Dendritic cell treated with granulocyte-macrophage colony-stimulating factor and Interleukin-4, amounts not matched to agents 40 ng/mL and 50 ng/mL, for 4 days (primary cell): Measurements from ENCODE around the gene PSMA6.
"Not testable (repeated sequence)": the region's sequence is repeated elsewhere in the genome, so short reads cannot be mapped to it uniquely, and the experiment has no call there.

ENCODE experiments used
- H3K27ac Mint-ChIP-seq: one replicate; pipeline ENCODE4 v1.8.0; 2022; ENCODE audit warnings: mild to moderate bottlenecking, mixed read lengths
- H3K27me3 Mint-ChIP-seq: one replicate; pipeline ENCODE4 v1.8.0; 2022; ENCODE audit warnings: mild to moderate bottlenecking, mixed read lengths
- H3K36me3 Mint-ChIP-seq: one replicate; pipeline ENCODE4 v1.8.0; 2022; ENCODE audit warnings: low read depth, mixed read lengths
- H3K4me1 Mint-ChIP-seq: one replicate; pipeline ENCODE4 v1.8.0; 2022; ENCODE audit warnings: low read depth, mixed read lengths
- H3K4me3 Mint-ChIP-seq: one replicate; pipeline ENCODE4 v1.8.0; 2022; ENCODE audit warnings: mild to moderate bottlenecking, moderate library complexity, mixed read lengths
- H3K9me3 Mint-ChIP-seq: one replicate; pipeline ENCODE4 v1.8.0; 2022; ENCODE audit warnings: mixed read lengths
- intact Hi-C: fragments of 100-400 bp; cut with micrococcal nuclease; formaldehyde crosslinking; loops from one replicate; pipeline ENCODE4 v1.15.0; 2022

PSMA6 gene

GRCh38 chr14:35289623-35290022 is 2.6 kb upstream of the PSMA6 start:
- peaks cover 57% of the 10 kb centered on the region for H3K4me1 Mint-ChIP-seq
- no peaks in the 10 kb centered on the region for H3K27me3 Mint-ChIP-seq
- peaks cover 16% of the 10 kb centered on the region for H3K36me3 Mint-ChIP-seq
- H3K27ac Mint-ChIP-seq = no peak overlapping the region
- H3K9me3 Mint-ChIP-seq = no peaks in the 10 kb centered on the region
- no peak overlapping the region for H3K4me3 Mint-ChIP-seq
- intact Hi-C loops = loop anchor here (5.0 to 10.0 kb wide), 4 partner anchors 37 to 417 kb away; no protein-coding TSS in a partner anchor

- intact Hi-C loops = loop anchor here (2.0 to 10.0 kb wide), 3 partner anchors 52 to 170 kb away; partner anchors contain the start of gene PRORP
- Mint-ChIP-seq H3K4me3 (peak overlapping the region; percentile 98), H3K27me3 (no peaks in the 10 kb centered on the region), H3K9me3 (no peaks in the 10 kb centered on the region), H3K36me3 (peaks cover 24% of the 10 kb centered on the region), H3K27ac (peak overlapping the region; percentile 92), H3K4me1 (peaks cover 50% of the 10 kb centered on the region)
Observed at GRCh38 chr14:35292770-35293561, 784 bp downstream of the PSMA6 start.

- Mint-ChIP-seq H3K36me3 (peaks cover 24% of the 10 kb centered on the region), H3K4me3 (no peak overlapping the region), H3K27ac (peak overlapping the region; percentile 41), H3K4me1 (peaks cover 57% of the 10 kb centered on the region), H3K9me3 (no peaks in the 10 kb centered on the region), H3K27me3 (no peaks in the 10 kb centered on the region)
- intact Hi-C loops = loop anchor here (2.0 to 10.0 kb wide), 2 partner anchors 49 to 109 kb away; partner anchors contain the start of gene NFKBIA
Observed at GRCh38 chr14:35295845-35296161, 3.6 kb downstream of the PSMA6 start.

GRCh38 chr14:35296545-35296944 is 4.4 kb downstream of the PSMA6 start:
- Mint-ChIP-seq H3K4me1 (peaks cover 57% of the 10 kb centered on the region), H3K9me3 (no peaks in the 10 kb centered on the region), H3K27ac (peak overlapping the region; percentile 82), H3K36me3 (peaks cover 24% of the 10 kb centered on the region), H3K4me3 (no peak overlapping the region), H3K27me3 (no peaks in the 10 kb centered on the region)
- intact Hi-C loops = loop anchor here (2.0 to 10.0 kb wide), 2 partner anchors 48 to 108 kb away; partner anchors contain the start of gene NFKBIA

GRCh38 chr14:35297706-35298105 is 5.5 kb downstream of the PSMA6 start:
- Mint-ChIP-seq H3K27me3 (no peaks in the 10 kb centered on the region), H3K9me3 (no peaks in the 10 kb centered on the region), H3K4me3 (no peak overlapping the region), H3K27ac (peak overlapping the region; percentile 82), H3K4me1 (peaks cover 65% of the 10 kb centered on the region), H3K36me3 (peaks cover 26% of the 10 kb centered on the region)
- intact Hi-C loops = loop anchor here (2.0 to 10.0 kb wide), 2 partner anchors 47 to 107 kb away; partner anchors contain the start of gene NFKBIA

- Mint-ChIP-seq H3K27ac (peak overlapping the region; percentile 82), H3K27me3 (no peaks in the 10 kb centered on the region), H3K9me3 (no peaks in the 10 kb centered on the region), H3K4me1 (peaks cover 71% of the 10 kb centered on the region), H3K4me3 (no peak overlapping the region), H3K36me3 (peaks cover 29% of the 10 kb centered on the region)
- intact Hi-C loops = loop anchor here (10.0 kb wide), 1 partner anchor 46 kb away; no protein-coding TSS in a partner anchor
Observed at GRCh38 chr14:35298351-35298750, 6.2 kb downstream of the PSMA6 start.

GRCh38 chr14:35299708-35300107 is 7.5 kb downstream of the PSMA6 start:
- no peak overlapping the region for H3K4me3 Mint-ChIP-seq
- peak overlapping the region; percentile 45 for H3K27ac Mint-ChIP-seq
- intact Hi-C loops = loop anchor here (5.0 to 10.0 kb wide), 2 partner anchors 32 to 45 kb away; no protein-coding TSS in a partner anchor
- no peaks in the 10 kb centered on the region for H3K27me3 Mint-ChIP-seq
- H3K9me3 Mint-ChIP-seq = no peaks in the 10 kb centered on the region
- H3K4me1 Mint-ChIP-seq = peaks cover 66% of the 10 kb centered on the region
- peaks cover 24% of the 10 kb centered on the region for H3K36me3 Mint-ChIP-seq

GRCh38 chr14:35300228-35300627 is 8.0 kb downstream of the PSMA6 start:
- Mint-ChIP-seq H3K27ac (peak overlapping the region; percentile 45), H3K27me3 (no peaks in the 10 kb centered on the region), H3K9me3 (no peaks in the 10 kb centered on the region), H3K4me1 (peaks cover 62% of the 10 kb centered on the region), H3K36me3 (peaks cover 28% of the 10 kb centered on the region), H3K4me3 (no peak overlapping the region)
- intact Hi-C loops = loop anchor here (5.0 kb wide), 1 partner anchor 33 kb away; no protein-coding TSS in a partner anchor

GRCh38 chr14:35301334-35301733 is 9.2 kb downstream of the PSMA6 start:
- H3K27me3 Mint-ChIP-seq, H3K4me3 Mint-ChIP-seq, H3K9me3 Mint-ChIP-seq: not testable (repeated sequence)
- Mint-ChIP-seq H3K27ac (peak overlapping the region; percentile 45), H3K36me3 (peaks cover 22% of the 10 kb centered on the region), H3K4me1 (peaks cover 51% of the 10 kb centered on the region)
- intact Hi-C loops = loop anchor here (5.0 kb wide), 1 partner anchor 34 kb away; no protein-coding TSS in a partner anchor

GRCh38 chr14:35301735-35302528 is 9.8 kb downstream of the PSMA6 start:
- intact Hi-C loops = loop anchor here (5.0 kb wide), 1 partner anchor 35 kb away; no protein-coding TSS in a partner anchor
- peaks cover 26% of the 10 kb centered on the region for H3K36me3 Mint-ChIP-seq
- no peak overlapping the region for H3K4me3 Mint-ChIP-seq
- no peaks in the 10 kb centered on the region for H3K27me3 Mint-ChIP-seq
- H3K9me3 Mint-ChIP-seq = no peaks in the 10 kb centered on the region
- no peak overlapping the region for H3K27ac Mint-ChIP-seq
- peaks cover 48% of the 10 kb centered on the region for H3K4me1 Mint-ChIP-seq

GRCh38 chr14:35303149-35303935 is 11.2 kb downstream of the PSMA6 start:
- H3K9me3 Mint-ChIP-seq = no peaks in the 10 kb centered on the region
- H3K4me3 Mint-ChIP-seq = no peak overlapping the region
- peaks cover 40% of the 10 kb centered on the region for H3K36me3 Mint-ChIP-seq
- H3K27ac Mint-ChIP-seq = peak overlapping the region; percentile 48
- intact Hi-C loops = loop anchor here (5.0 kb wide), 1 partner anchor 36 kb away; no protein-coding TSS in a partner anchor
- H3K27me3 Mint-ChIP-seq = no peaks in the 10 kb centered on the region
- H3K4me1 Mint-ChIP-seq = peaks cover 41% of the 10 kb centered on the region

- Mint-ChIP-seq H3K27me3 (no peaks in the 10 kb centered on the region), H3K4me1 (peaks cover 34% of the 10 kb centered on the region), H3K4me3 (no peak overlapping the region), H3K9me3 (no peaks in the 10 kb centered on the region), H3K27ac (no peak overlapping the region), H3K36me3 (peaks cover 54% of the 10 kb centered on the region)
- intact Hi-C loops = loop anchor here (5.0 kb wide), 1 partner anchor 38 kb away; no protein-coding TSS in a partner anchor
Observed at GRCh38 chr14:35304812-35305462, 12.8 kb downstream of the PSMA6 start.

- peaks cover 61% of the 10 kb centered on the region for H3K36me3 Mint-ChIP-seq
- H3K27me3 Mint-ChIP-seq = no peaks in the 10 kb centered on the region
- no peaks in the 10 kb centered on the region for H3K9me3 Mint-ChIP-seq
- peak overlapping the region; percentile 43 for H3K27ac Mint-ChIP-seq
- peaks cover 27% of the 10 kb centered on the region for H3K4me1 Mint-ChIP-seq
- H3K4me3 Mint-ChIP-seq = no peak overlapping the region
- intact Hi-C loops = no loop called here
Observed at GRCh38 chr14:35305633-35306032, 13.5 kb downstream of the PSMA6 start.
